CD1c-positive myeloid dendritic cell (primary cell): ENCODE data around the gene LMAN1L.

ENCODE experiments used
- DNase-seq: peaks from one replicate; pipeline ENCODE4 v3.0.0-alpha.2; 2016; ENCODE audit errors: extremely low spot score

The LMAN1L gene

DNA sequence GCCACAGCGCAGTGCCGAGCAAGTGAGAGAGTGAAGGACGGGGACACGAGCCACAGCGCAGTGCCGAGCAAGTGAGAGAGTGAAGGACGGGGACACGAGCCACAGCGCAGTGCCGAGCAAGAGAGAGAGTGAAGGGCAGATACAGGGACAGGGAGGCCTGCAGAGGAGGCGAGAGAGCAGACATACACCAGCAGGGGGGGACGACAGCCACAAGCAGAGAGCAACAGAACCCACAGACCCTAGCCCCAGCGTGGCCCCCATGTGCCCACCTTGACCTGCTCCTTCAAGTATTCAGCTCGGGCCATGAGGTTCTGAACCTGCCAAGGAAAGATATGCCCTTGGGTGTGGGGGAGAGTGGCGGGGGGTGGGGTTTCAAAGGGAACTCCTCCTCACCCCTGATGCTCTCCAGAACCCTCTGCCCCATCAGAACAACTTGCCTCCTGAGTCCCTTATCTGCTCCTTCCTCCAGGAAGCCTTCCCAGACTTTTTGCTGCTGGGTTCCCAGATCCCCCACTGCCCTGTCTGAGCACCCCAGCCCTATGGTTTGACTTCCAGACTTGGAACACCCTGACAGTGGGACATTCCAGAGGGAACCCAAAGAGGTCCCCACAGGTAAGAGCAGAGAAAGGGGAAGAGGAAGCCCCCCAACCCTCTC is 25.0 kb downstream of the LMAN1L start:
- DNase-seq, result no peak

DNA sequence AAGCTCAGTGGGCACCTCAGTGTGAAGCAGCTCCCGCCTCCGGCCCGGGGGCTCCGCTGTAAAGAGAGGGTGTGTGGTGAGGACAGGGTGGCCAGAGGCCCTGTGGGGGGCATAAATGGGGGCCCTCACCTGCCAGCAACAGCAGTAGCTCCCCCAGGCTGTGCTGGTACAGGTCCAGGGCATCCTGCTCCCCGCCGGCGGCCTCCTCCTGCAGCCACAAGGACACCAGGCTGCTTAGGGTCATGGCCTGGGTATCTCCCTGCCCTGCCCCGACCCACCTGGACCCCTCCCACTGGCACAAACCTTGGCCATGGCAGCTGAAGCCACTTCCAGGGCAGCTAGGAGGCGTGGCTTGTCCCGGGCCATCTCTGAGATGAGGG is 25.5 kb downstream of the LMAN1L start:
- DNase-seq, result no peak

DNA sequence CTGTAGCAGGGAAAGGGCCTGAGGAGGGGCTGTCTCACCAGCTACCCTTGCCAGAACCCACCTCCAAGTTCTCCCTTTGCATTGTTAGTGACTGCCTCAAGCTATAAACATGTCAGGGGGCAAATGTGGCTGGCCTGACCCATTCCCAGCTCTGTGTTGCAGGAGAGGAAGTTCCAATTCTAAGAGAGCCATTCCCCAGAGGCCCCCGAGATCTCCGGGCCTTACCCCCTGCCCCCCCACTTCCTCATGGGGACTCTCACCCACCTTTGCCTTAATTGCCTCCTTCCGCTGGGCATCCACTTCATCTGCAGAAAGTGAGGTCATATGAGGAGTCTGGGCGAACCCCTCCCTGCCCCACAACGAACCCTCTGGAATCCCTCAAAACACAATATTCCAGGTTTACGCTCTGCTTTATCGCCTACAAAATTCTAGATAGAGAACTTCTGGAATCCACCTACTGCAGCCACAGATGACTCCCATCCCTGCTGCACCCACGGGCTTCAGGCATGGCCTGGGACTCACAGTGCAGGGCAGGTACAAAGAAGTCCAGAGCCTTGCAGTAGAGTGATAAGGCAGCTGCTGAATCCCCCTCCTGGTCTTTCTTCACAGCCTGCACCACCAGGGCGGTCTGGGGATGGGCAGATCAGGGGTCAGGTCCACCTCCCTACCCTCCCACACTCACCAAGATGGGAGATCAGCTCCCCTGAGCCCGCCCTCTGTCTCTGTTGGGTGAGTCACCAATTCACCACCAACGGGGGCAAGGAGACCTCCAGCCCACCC is 26.3 kb downstream of the LMAN1L start:
- no peak for DNase-seq

DNA sequence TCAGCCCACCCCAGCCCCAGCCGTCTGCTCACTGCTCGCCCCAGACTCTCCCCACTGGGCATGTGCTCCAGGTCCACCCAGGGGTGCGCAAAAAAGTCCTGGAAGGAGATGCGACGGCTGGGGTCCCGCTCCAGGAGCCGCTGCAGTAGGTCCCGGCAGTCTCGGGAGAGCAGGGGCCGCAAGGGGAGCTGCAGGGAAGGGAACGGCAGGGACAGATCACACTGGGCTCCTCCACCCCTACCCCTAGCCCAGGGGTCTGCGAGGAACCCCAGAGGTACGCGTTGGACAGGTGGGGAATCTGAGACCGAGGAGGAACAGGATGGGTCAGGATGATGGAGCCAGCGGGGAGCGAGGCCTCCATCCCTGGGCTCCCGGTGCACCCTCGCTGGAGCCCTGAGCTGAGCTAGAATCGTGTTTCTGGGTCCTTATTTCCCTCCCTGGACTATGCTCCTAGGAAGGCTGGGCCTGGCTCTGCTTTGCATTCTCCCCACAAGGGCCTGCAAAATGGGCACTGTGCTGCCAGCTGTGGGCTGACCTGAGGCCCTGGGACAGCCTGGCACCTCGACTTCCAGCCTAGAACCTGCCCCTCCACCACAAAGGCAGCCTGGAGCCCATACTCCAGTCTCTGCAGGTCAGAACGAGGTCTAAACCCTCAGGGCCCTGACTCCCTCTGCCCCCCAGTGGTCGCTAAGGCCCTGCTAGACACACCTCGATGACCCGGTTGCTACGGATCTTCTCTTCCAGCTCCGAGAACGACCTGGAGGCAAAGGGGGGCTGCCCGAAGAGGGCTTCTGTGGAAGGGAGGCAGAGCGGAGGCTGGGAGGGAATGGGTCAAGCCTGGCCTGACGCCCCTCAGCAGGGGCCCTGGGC is 27.1 kb downstream of the LMAN1L start:
- DNase-seq, result no peak

DNA sequence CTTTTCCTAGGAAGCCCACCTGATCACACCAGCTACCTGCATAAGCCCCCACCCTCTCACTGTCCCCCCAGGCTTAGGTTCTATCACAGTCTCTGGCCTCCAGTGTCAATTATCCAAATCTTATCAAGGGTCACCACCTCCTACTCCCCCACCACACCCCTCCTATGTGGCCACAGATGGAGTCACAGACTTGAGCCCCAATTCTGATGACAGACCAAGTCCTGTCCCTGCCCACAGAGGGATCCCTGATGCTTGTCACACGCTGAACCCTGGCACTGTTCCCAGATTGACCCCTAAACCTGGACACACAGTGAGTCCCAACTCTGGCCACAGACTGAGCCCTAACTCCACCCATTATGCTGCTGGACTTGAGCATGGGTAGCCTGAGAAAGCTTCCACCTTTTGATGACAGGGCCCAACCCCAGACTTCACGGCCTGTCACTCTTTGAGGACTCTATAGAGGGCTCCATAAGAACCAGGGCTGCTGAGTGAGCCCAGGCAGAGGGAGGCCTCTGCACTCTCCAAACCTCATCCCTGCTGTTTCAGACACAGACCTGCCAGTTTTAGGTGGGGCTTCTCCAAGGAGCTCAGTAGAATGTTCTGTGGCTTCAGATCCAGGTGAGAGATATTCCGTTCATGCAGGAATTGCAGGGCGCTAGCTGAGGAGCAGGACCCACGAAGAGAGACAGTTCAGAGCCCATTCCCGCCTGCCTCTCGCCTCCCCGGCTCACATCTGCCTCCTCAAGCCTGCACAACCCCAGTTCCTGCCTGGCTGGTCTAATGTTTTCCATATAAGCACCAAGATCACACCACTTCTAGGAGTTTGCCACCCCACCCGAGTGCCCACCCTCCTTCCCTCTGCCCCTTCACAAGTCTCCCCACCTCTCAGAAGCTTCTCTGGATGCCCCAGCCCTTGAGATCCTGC is 28.5 kb downstream of the LMAN1L start:
- DNase-seq, result no peak

DNA sequence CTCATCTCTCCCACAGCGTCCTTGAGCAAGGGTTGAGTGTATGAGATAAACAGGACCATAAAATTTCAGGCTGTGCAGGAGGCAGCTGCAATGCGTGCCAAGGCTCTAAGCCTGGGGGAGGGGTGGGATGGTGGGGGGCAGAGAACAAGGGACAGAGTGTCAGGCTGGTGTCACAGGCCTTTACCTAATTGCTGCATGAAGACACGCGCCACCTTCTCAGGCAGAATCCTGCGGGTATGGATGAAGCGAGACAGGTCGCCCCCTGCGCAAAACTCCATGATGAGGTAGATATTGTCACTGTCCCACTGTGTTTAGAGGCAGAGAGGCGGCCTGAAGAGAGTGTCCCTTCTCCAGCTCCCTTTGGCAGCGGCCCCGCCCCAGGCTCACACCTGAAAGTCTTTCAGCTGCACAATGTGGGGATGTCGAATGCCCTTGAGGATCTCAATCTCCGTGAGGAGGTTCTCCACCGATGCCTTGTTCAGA is 29.3 kb downstream of the LMAN1L start:
- no peak for DNase-seq

DNA sequence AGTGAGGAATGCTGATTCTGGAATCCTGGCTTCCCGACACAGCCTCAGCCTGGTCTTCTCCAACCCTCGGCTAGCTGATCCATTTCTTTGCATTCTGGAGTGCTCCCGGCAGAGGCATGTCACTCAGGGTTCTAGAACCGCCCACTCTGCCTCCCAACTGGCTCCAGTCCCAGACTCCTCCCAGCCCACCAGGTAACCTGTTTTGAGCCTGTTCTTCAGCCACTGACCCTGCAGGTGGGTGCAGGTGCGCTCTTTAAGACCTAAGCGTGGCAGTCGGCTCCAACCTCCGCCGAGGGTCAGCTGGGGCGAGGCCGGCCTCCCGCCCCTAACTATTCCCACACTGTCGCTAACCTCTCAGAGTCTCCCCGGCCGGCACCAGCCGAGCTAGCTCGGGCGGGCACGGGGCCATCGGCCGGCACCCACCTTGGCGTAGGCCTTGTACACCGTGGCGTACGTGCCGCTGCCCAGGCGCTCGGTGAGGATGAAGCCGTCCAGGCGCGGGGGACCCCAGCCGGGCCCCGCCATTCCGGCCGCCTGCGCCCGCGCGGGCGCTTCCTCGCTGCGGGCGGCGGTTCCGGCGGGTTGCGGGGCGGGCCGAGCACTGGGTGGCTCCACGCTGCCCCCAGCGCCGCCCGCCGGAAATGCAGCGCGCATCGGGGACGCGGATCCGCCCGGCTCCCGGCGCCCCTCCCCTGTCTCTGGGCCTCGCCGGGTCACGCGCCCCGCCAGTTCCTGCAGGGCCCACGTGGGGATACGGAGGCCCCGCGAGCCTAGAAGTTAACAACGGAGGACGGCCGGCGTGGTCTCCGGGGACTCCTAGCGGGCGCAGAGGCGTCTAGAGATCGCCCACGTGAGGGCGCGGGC is 30.2 kb downstream of the LMAN1L start, which contains the start of gene ULK3:
ULK3 (minus strand) TSS at position 576 of the 864 bp plus-strand sequence; CDS start at position 525, 51 bp downstream.
- DNase-seq, result peak; percentile 97

DNA sequence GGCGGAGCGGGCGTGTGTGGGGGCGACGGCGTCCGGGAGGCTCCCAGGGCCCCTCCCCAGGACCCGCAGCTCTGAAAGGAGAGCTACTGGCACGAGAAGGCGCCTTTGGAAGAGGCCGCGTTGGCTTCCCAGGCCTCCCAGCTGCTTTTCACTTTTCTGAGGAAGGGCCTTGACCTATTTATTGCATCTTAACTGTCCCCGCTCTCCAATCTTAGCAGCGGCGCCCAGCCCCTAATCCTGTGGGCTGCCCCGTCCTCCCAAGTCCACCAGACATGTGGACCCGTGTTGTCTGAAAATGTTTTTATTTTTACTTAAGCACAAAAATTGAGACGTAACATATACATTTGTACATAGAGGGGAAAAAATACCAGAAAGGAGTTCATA is 30.8 kb downstream of the LMAN1L start:
- no peak for DNase-seq

DNA sequence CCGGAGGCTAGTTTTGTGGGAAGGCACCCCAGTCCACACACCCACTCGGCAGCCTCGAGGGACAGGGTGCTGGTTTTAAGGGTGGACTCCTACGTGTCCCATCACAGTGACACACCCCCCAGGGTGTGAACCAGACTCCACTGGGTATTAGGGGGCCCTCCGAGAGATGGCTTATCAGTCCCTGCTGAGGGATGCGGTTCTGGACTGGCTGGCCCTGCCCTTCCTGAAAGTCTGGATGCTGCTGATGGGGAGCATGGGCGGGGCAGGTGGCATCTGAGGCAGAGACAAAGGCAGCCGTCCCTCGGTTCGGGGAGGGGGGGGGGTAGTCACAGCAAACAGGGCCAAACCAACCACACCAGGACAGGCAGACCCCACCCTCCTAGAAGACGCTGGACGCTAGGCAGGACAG is 31.3 kb downstream of the LMAN1L start:
- DNase-seq, result no peak

DNA sequence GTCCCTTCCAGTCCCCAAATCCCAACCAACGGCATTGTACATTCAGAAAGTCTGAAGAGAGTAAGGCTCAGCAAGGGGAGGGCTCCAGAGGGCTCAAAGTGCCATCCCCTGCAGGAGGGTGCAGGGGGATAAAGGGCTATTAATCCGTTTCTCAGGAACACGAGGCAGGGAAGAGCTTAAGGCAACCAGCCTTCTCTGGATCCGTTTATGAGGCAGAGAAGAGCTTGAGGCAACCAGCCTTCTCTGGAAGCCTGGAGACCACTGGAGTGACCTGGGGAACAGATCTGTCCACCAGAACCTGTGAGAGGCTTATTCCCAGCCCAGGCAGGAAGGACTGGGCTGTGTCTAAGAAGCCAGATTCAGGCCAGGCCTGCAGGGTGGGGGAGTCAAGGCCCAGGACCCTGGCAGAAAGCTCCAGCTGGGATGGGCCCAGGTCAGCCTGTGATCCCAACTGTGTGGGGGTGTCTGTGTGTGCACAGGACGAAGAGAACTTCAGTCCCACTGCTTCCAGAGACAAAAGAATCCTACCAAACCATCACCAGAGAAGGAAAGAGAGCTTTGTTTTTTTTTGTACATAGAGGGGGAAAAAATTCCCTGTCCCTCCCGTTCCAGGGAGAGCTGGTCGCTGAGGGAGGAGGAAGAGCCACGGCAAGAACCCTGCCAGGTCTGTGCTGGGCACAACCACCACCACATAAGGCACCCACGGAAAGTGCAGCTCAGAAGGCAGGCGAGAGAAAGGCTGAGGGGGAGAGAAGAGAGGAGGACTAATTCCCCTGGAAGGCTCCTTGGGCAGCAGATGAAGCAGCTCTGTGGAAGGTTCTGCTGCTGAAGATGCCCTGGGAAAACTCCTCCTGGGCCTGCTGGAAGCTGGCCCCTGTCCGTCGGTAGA is 31.9 kb downstream of the LMAN1L start:
- DNase-seq, result no peak

DNA sequence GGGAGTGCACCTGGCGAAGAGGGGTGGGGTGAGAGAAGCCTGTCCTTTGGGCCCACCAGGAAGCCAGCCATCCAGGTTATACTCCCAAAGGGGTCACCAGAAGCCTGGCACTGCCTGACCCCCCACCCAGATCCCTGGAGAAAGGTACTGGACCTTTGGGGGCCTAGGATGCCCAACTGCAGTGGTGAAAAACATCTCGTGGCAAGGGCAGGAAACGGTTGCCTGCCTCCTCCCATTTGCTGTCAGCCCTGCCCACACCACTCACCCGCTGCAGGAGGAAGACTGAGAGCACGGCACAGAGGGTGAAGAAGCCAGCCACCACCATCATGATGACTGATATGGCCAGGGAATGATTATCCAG is 32.6 kb downstream of the LMAN1L start:
- no peak for DNase-seq

DNA sequence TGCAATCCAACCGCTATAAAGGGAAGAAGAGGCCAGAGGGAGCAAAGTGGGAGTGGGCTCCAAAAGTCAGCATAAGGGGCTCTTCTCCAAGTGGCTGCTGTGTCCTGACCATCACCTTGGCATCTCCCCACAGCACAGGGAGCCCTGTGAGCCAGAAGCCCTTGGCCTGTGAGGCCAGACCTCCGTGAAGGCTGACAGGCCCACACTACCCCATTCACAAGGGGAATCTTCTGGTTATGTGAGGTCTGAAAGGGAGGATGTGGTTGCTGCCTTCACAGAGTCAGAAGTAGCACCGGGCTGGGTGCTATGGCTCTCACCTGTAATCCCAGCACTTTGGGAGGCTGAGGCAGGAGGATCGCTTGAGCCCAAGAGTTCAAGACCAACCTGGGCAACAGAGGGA is 32.9 kb downstream of the LMAN1L start:
- DNase-seq, result no peak

DNA sequence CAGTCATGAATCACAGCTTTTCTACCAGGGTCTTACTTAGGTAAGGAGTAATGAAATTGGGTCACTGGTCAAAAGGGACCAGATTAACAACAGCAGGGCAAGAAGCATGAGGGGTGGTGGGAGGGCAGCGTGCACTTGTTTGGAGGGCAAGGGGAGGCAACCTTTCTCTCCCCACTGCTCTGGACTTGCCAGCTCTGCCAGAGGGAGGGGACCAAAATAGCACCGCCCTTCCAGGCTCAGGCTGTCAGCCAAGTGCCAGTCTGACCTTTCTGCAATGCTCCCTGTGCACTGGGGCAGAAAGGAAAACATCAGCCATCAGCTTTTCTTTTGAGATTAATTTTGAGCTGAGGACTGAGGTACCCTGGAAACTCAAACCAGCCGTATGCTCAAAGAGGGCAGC is 34.8 kb downstream of the LMAN1L start:
- no peak for DNase-seq

DNA sequence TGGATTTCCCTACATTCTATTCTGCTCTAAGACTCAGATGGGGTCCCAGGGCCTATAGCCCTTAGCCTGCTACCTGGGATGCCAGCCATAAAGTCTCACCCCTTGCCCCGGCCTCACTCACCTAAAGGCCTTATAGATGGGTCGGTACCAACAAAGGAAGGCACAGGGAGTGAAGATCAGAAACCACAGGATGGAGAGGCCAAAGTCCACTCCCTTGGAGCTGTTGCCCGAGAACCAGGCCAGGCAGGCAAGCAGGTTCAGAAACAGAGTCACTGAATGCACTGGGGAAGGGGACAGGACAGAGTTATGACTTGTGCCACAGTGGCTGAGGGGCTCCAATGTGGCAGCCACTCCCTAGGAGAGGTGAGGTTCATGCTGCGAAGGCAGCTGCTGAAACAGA is 37.8 kb downstream of the LMAN1L start:
- DNase-seq, result no peak

DNA sequence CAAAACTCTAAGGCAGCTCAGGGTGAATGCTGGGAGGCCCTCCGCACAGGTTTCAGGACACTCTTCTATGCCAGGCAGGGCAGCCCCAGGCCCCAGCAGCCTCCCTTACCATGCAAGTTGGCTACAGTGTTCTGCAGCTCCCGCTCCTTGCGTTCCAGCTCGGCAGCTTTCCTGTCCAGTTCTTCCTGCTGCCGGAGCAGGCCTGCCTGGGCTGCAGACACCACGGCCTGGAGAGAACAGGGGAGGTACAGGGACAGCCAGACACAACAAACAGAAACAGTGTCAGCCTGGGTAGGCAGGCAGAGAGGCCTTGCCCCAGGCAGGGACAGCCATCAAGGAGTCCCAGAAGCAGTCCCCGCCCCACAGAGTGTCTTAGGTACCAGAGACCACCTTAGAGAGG is 39.3 kb downstream of the LMAN1L start:
- DNase-seq, result no peak

DNA sequence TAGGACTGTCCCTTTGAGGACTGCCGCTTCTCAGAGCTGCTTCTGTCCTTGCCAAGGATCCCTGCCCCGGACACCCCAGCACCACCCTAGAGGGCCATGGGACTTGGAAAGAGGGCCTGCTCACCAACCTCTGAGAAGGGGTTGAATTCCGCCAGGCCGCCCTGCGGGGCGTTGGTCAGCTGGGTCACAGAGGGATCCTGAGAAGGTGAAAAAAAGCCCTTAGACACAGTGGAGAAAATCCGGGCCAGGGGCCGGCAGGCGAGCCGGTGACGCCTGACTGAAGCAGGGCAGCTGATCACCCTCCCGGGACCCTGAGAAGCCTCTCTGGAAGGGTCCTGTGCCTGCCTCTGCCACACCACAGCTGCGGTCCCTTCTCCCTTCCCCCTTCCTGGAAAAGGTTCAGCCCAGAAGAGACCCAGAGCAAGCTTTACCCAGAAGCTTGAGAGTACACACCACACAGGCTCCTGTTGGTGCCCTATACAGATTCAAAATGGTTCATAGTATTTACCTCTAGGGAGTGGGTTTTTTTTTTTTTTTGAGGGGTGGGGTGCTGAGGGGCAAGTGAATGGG is 41.9 kb downstream of the LMAN1L start:
- DNase-seq, result no peak

DNA sequence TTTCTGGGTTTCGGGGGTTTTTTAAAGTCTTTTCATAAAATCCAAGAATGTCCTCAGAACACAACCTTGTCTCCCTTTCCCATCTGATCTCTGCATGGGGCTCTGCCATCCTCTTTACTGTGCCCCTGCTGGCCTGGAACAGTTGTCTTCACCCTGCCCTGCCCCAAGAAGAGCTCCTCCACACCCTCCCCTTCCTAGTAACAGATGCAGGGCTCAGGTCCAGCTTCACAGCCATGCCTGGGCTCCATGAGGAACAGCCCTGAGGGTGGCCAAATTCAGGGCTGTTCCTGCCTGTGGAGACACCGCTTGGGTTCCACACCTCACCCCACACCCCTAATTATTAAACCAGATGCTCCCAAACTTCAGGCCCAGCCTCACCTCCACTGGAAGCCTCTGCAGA is 43.2 kb downstream of the LMAN1L start:
- no peak for DNase-seq

DNA sequence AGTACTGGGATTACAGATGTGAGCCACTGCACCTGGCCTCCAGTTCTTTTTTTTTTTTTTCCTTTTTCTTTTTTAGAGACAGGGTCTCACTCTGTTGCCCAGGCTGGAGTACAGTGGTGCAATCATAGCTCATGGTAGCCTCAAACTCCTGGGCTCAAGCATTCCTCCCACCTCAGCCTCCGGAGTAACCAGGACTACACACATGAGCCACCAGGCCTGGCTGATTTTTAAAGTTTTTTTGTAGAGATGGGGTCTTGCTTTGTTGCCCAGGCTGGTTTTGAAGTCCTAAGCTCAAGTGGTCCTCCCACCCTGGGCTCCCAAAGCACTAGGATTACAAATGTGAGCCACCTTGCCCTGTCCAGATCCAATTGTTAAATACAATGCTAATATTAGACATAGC is 43.9 kb downstream of the LMAN1L start:
- no peak for DNase-seq

DNA sequence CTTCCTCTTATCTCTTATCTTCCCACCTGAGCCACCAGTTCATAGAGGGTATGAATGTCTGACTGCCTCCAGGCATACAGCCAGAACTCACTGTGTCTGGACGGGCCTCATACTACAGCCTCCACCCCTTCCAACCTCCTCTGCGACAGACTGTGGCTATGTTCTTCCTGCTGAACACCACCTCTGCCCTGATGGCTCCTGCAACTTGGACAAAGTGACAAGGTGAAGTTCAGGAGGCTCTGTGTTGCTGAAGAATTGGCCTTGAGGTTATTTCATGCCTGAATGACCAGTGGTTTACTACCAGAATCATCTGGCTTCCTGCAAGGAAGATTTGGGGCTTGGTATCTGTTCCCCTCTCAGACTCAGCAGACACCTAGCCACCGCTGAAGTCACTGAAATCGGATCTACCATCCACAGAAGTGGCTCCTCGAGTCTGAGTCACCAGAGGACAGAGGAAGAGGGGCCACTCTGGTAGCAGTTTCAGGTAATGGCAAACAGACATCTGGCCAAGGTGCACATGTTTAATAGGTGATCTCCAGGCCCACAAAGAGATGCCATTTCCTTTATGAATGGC is 44.5 kb downstream of the LMAN1L start:
- no peak for DNase-seq
